Glutamatergic neuron (in vitro differentiated cells): ENCODE measurements around the gene SLC30A7. TPM values are rescaled to one million over a fixed set of nuclear protein-coding genes. Genes with fewer than 3 reads are reported as not detected.
"Not testable (repeated sequence)": the region's sequence is repeated elsewhere in the genome, so short reads cannot be mapped to it uniquely, and the experiment has no call there.

Source experiments
- DNase-seq: peaks from one replicate; pipeline ENCODE4 v3.0.0; 2022
- H3K27ac Mint-ChIP-seq: one replicate; pipeline ENCODE4 v1.8.0; 2020; ENCODE audit warnings: mild to moderate bottlenecking, mixed read lengths, inconsistent platforms; ENCODE audit not compliant: unreplicated experiment
- H3K27me3 Mint-ChIP-seq: one replicate; pipeline ENCODE4 v1.8.0; 2020; ENCODE audit warnings: mild to moderate bottlenecking, moderate library complexity, mixed read lengths, inconsistent platforms; ENCODE audit not compliant: unreplicated experiment
- H3K36me3 Mint-ChIP-seq: one replicate; pipeline ENCODE4 v1.8.0; 2020; ENCODE audit warnings: mild to moderate bottlenecking, mixed read lengths, inconsistent platforms; ENCODE audit not compliant: unreplicated experiment
- H3K4me1 Mint-ChIP-seq: one replicate; pipeline ENCODE4 v1.8.0; 2020; ENCODE audit warnings: mild to moderate bottlenecking, low read depth, mixed read lengths, inconsistent platforms; ENCODE audit not compliant: unreplicated experiment
- H3K4me3 Mint-ChIP-seq: one replicate; pipeline ENCODE4 v1.8.0; 2020; ENCODE audit warnings: mild to moderate bottlenecking, mixed read lengths, inconsistent platforms; ENCODE audit not compliant: unreplicated experiment
- H3K9me3 Mint-ChIP-seq: one replicate; pipeline ENCODE4 v1.8.0; 2020; ENCODE audit warnings: mild to moderate bottlenecking, moderate library complexity, mixed read lengths, inconsistent platforms; ENCODE audit not compliant: unreplicated experiment
- total RNA-seq: library from RNA; stranded (reverse); fragmentation: NEBNext Ultra II Directional; extraction: Animal tissue kit (Norgen Biotek cat#: 25700); gene quantifications from one replicate; pipeline ENCODE4 v1.2.1, GENCODE V29; 2021; ENCODE audit not compliant: unreplicated experiment
- TF ChIP-seq, protein P1 (sequence below): fragments of 200-600 bp; sonication (generic); IDR thresholded peaks from one replicate; pipeline ENCODE4 v1.5.0; 2021; ENCODE audit not compliant: partially characterized antibody, unreplicated experiment

The SLC30A7 gene
- total RNA-seq, 1 donor from 2014 or later: 21.5 TPM

DNA sequence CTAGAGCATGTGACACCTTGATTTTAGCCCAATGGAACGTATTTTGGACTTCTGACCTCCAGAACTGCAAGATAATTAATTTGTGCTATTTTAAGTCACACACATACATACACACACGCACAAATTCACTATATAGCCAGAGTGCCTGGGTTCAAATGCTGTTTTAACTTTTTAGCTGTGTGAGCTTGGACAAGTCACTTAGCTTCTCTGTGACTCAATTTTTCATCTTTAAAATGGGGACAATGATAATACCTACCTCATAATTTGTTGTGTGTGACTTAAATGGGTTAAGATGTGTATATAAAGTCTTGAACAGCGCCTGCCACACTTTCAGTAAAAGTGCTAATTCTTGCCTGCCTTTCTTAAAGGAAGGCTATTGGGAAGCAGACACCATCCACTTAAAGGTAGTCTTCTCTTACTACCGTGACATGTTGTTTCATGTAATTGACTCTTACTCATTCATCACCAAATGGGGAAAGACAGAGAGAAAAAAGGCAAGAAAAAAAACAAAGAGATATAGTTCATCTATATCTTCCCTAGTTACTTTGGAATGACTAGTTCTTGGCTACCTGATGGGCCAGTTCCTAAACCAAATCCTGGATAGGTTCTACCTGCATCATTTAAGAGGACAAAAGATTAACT lies 56.3 kb downstream of the SLC30A7 start:
- Mint-ChIP-seq H3K4me3 (no peak overlapping the region), H3K4me1 (peaks cover 3% of the 10 kb centered on the region), H3K36me3 (peaks cover 19% of the 10 kb centered on the region), H3K9me3 (peaks cover 5% of the 10 kb centered on the region), H3K27ac (no peak overlapping the region), H3K27me3 (peaks cover 2% of the 10 kb centered on the region)
- DNase-seq: no peak
- TF ChIP-seq, protein P1, sequence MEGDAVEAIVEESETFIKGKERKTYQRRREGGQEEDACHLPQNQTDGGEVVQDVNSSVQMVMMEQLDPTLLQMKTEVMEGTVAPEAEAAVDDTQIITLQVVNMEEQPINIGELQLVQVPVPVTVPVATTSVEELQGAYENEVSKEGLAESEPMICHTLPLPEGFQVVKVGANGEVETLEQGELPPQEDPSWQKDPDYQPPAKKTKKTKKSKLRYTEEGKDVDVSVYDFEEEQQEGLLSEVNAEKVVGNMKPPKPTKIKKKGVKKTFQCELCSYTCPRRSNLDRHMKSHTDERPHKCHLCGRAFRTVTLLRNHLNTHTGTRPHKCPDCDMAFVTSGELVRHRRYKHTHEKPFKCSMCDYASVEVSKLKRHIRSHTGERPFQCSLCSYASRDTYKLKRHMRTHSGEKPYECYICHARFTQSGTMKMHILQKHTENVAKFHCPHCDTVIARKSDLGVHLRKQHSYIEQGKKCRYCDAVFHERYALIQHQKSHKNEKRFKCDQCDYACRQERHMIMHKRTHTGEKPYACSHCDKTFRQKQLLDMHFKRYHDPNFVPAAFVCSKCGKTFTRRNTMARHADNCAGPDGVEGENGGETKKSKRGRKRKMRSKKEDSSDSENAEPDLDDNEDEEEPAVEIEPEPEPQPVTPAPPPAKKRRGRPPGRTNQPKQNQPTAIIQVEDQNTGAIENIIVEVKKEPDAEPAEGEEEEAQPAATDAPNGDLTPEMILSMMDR: no peak

DNA sequence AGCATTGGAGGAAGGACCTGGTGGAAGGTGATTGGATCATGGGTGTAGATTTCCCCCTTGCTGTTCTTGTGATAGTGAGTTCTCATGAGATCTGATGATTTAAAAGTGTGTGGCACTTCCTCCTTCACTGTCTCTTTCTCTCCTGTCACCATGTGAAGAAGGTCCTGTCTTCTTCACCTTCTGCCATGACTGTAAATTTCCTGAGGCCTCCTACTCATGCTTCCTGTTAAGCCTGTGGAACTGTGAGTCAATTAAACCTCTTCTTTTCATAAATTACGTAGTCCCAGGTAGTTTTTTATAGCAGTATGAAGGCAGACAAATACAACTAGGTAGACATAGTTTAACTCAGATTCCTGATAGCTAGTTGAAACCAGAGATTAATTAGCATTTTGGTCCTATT lies 57.1 kb downstream of the SLC30A7 start:
- H3K9me3 Mint-ChIP-seq, DNase-seq, H3K4me1 Mint-ChIP-seq, H3K27me3 Mint-ChIP-seq, H3K4me3 Mint-ChIP-seq, H3K27ac Mint-ChIP-seq: not testable (repeated sequence)
- peaks cover 12% of the 10 kb centered on the region for H3K36me3 Mint-ChIP-seq

DNA sequence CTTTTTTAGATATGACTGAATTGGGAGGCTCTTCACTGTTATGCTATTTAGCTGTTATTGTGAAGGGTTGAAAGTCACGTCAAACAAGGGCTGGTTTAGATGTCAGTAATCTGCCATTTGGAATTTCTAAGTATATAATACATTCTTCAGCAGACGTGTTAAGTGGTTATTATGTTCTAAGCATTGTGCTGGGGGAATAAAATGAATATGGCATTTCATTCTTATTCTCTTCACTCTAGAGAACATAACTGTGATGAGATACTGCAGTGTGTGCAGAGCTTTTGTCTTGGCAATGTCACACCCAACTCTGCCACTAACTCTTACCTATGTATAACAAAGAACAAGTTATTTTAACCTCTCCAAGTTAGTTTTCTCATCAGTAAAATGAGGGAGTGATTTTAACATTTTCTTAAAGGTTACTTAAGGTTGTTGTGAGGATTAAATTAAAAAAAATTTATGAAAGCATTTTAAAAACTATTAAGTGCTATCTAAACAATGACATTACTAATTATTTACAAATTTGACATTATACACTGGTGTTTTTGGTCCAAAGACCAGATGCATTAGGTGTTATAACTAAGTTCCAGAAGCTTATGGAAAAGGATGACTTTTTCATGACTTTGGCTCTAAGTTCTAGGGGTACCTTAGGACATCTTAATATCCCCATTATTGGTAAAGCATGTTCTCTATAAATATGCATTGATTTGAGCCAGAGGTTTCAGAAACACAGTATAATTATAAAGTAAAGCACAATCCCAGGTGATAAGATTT lies 58.3 kb downstream of the SLC30A7 start:
- Mint-ChIP-seq H3K4me1 (peaks cover 3% of the 10 kb centered on the region), H3K27me3 (peaks cover 2% of the 10 kb centered on the region), H3K36me3 (peaks cover 1% of the 10 kb centered on the region), H3K4me3 (no peak overlapping the region), H3K9me3 (no peaks in the 10 kb centered on the region), H3K27ac (no peak overlapping the region)
- no peak for DNase-seq
- TF ChIP-seq, protein P1: no peak

DNA sequence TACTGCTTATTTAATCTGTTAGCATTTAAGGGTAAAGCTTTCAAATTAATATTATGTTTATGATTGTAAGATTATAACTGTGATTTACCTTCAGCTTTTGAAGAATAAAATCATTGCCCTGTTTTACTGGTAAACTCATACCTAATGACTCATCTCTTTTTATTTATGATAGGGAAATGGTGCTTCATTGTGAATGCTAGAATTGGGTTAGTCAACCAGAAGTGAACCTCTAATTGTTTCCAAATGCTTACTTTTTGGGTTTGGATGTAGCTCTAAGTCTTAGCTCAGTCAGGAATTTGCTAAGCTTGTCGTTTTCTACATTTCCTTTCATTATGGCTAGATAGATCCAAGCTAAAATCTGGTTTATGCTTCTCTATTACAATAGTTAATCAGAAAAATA lies 59.4 kb downstream of the SLC30A7 start:
- H3K4me3 Mint-ChIP-seq: no peak overlapping the region

DNA sequence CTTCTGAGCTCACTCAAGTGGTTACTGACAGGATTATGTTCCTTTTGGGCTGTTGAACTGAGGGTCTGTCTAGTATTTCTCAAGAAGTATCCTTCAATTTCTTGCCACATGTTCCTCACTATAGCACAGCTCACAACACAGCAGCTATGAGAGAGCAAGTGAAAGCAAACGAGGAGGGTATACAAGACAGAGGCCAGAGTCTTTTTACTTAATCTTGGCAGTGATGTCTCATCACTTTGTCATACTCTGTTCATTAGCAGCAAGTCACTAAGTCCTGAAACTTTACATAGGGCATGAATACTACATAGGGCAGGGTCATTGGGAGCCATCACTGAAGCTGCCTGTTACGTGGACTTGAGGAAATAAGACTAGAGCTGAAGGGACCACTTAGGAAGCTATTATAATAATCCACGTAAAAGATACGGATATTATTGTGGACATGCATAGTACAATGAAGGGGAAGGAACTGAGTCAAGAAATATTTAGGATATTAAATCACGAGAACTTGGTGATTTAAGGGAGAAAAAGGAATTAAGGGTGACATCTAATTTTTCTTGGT lies 63.7 kb downstream of the SLC30A7 start:
- Mint-ChIP-seq H3K27me3 (peaks cover 2% of the 10 kb centered on the region), H3K4me1 (no peaks in the 10 kb centered on the region), H3K27ac (no peak overlapping the region), H3K9me3 (no peaks in the 10 kb centered on the region), H3K36me3 (no peaks in the 10 kb centered on the region), H3K4me3 (no peak overlapping the region)
- no peak for DNase-seq
- TF ChIP-seq, protein P1: no peak

More for the DNA sequence above, 59.4 kb downstream of the SLC30A7 start:
- TF ChIP-seq, protein P1: no peak
- Mint-ChIP-seq H3K27ac (no peak overlapping the region), H3K27me3 (peaks cover 2% of the 10 kb centered on the region), H3K36me3 (no peaks in the 10 kb centered on the region), H3K4me1 (peaks cover 3% of the 10 kb centered on the region), H3K9me3 (no peaks in the 10 kb centered on the region)
- DNase-seq: no peak
